WERI-Rb-1 (cell line): ENCODE results near the gene TSPAN14.
"Not testable (repeated sequence)": the region's sequence is repeated elsewhere in the genome, so short reads cannot be mapped to it uniquely, and the experiment has no call there.

Experiments
- DNase-seq: peaks from one replicate; pipeline ENCODE4 v3.0.0-alpha.2; 2020
- H3K27ac ChIP-seq: fragments of 250-450 bp; sonication (Bioruptor Pico); 2 replicates; pipeline ENCODE4 v1.5.1; 2020; ENCODE audit warnings: mild to moderate bottlenecking, moderate library complexity
- H3K27me3 ChIP-seq: fragments of 250-450 bp; sonication (Bioruptor Pico); 2 replicates; pipeline ENCODE4 v1.5.1; 2021; ENCODE audit warnings: mild to moderate bottlenecking, low read depth, moderate library complexity; ENCODE audit not compliant: insufficient read depth, severe bottlenecking
- H3K36me3 ChIP-seq: fragments of 250-450 bp; sonication (Bioruptor Pico); 2 replicates; pipeline ENCODE4 v1.5.1; 2020; ENCODE audit warnings: mild to moderate bottlenecking, moderate library complexity
- H3K4me3 ChIP-seq: 2 replicates; pipeline ENCODE4 v1.5.1; 2011; ENCODE audit warnings: low read depth, mild to moderate bottlenecking, control low read depth, low read length
- H3K9me3 ChIP-seq: fragments of 250-450 bp; sonication (Bioruptor Pico); 2 replicates; pipeline ENCODE4 v1.5.1; 2021; ENCODE audit warnings: mild to moderate bottlenecking, moderate library complexity; ENCODE audit not compliant: severe bottlenecking
- CTCF ChIP-seq: IDR thresholded peaks from 2 replicates; pipeline ENCODE4 v1.5.1; 2011; ENCODE audit warnings: low read depth, mild to moderate bottlenecking, control low read depth, inconsistent platforms, low read length

TSPAN14 gene

GRCh38 chr10:80415734-80416478 lies 38.2 kb upstream of the TSPAN14 start:
- no peak for DNase-seq
- H3K4me3 ChIP-seq: no peak overlapping the region

GRCh38 chr10:80416479-80417098 lies 37.5 kb upstream of the TSPAN14 start:
- no peak for DNase-seq
- H3K36me3 ChIP-seq: peaks cover 49% of the 10 kb centered on the region
- no peaks in the 10 kb centered on the region for H3K27me3 ChIP-seq
- H3K4me3 ChIP-seq: no peak overlapping the region
- TF ChIP-seq CTCF: no peak
- H3K27ac ChIP-seq: no peak overlapping the region
- H3K9me3 ChIP-seq: no peaks in the 10 kb centered on the region

More at GRCh38 chr10:80415734-80416478, 38.2 kb upstream of the TSPAN14 start:
- Histone ChIP-seq H3K27ac (no peak overlapping the region), H3K36me3 (peaks cover 42% of the 10 kb centered on the region), H3K27me3 (no peaks in the 10 kb centered on the region), H3K9me3 (no peaks in the 10 kb centered on the region)
- no peak for TF ChIP-seq CTCF

- not testable (repeated sequence) for H3K4me3 ChIP-seq, H3K9me3 ChIP-seq, DNase-seq, H3K27ac ChIP-seq, H3K27me3 ChIP-seq
- peaks cover 49% of the 10 kb centered on the region for H3K36me3 ChIP-seq
Observed at GRCh38 chr10:80417256-80417655, 36.9 kb upstream of the TSPAN14 start.

- no peak overlapping the region; the same call in 1 of the 2 replicates for H3K27ac ChIP-seq
- no peak for DNase-seq
Observed at GRCh38 chr10:80421050-80421706, 32.9 kb upstream of the TSPAN14 start.

GRCh38 chr10:80421707-80422536 lies 32.2 kb upstream of the TSPAN14 start:
- Histone ChIP-seq H3K27me3 (no peaks in the 10 kb centered on the region), H3K4me3 (no peak overlapping the region), H3K27ac (no peak overlapping the region; the same call in 1 of the 2 replicates), H3K36me3 (peaks cover 70% of the 10 kb centered on the region), H3K9me3 (no peaks in the 10 kb centered on the region)
- DNase-seq: no peak
- TF ChIP-seq CTCF: no peak

More at GRCh38 chr10:80421050-80421706, 32.9 kb upstream of the TSPAN14 start:
- Histone ChIP-seq H3K36me3 (peaks cover 63% of the 10 kb centered on the region), H3K9me3 (no peaks in the 10 kb centered on the region), H3K4me3 (no peak overlapping the region), H3K27me3 (no peaks in the 10 kb centered on the region)
- no peak for TF ChIP-seq CTCF
